Skeletal muscle satellite cell (primary cell): ENCODE results near the gene RGL2.

Experiments
- H3K27me3 ChIP-seq: 2 replicates; pipeline ENCODE4 v1.7.0; 2013; ENCODE audit warnings: low read length; ENCODE audit not compliant: control insufficient read depth, insufficient read depth
- H3K36me3 ChIP-seq: 2 replicates; pipeline ENCODE4 v1.7.0; 2013; ENCODE audit warnings: mild to moderate bottlenecking, control low read depth, low read length; ENCODE audit not compliant: insufficient read depth
- H3K4me1 ChIP-seq: 2 replicates; pipeline ENCODE4 v1.7.0; 2013; ENCODE audit warnings: low read length; ENCODE audit not compliant: control insufficient read depth, insufficient read depth
- H3K4me2 ChIP-seq: 2 replicates; pipeline ENCODE4 v1.7.0; 2013; ENCODE audit warnings: mild to moderate bottlenecking, low read length
- H3K4me3 ChIP-seq: 2 replicates; pipeline ENCODE4 v1.7.0; 2013; ENCODE audit warnings: low read length
- H3K9ac ChIP-seq: 2 replicates; pipeline ENCODE4 v1.7.0; 2013; ENCODE audit warnings: mild to moderate bottlenecking, low read depth, low read length, moderate library complexity
- H3K9me3 ChIP-seq: replicated peaks from 2 replicates; pipeline ENCODE4 v1.7.0; 2013; ENCODE audit warnings: mild to moderate bottlenecking, control low read depth, low read length

The RGL2 gene

GRCh38 chr6:33241968-33242367, 56.8 kb downstream of the RGL2 start:
- Histone ChIP-seq H3K9me3 (no peaks in the 10 kb centered on the region), H3K4me3 (no peak overlapping the region), H3K27me3 (peaks cover 37% of the 10 kb centered on the region), H3K9ac (no peak overlapping the region), H3K36me3 (no peaks in the 10 kb centered on the region), H3K4me2 (no peak overlapping the region), H3K4me1 (no peaks in the 10 kb centered on the region)
